K562 (cell line): ENCODE measurements around the gene KRTAP5-4.

Experiments used
- ELF2 ChIP-seq: fragments of 250-450 bp; sonication (Bioruptor Pico); IDR thresholded peaks from 2 replicates; pipeline ENCODE4 v1.5.0; 2021; ENCODE audit warnings: mild to moderate bottlenecking
- GATAD2B ChIP-seq: fragments of 450-650 bp; IDR thresholded peaks from 2 replicates; pipeline ENCODE4 v1.6.1; 2017; ENCODE audit warnings: mild to moderate bottlenecking, borderline replicate concordance

DNA sequence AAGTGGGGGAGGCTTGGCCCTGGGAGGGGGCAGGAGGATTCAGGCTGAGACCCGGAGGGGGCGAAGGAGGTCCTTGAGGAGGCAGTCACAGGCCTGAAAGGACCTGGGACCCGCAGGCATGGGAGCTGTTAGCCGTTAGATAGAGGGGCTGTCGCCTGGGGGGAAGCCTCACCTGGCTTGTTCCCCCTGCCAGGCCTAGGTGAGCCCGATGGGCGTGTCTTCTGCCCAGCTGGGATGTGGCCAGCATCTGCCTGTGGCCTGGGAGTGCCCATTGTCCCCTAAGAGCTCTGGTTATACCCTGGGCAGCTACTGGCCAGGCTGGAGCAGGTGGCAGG lies 48.1 kb downstream of the KRTAP5-4 start:
- TF ChIP-seq ELF2 (no peak), GATAD2B (no peak)
